ENCODE measurements around the gene TMEM191C. TPM values are rescaled to one million over a fixed set of nuclear protein-coding genes. Genes with fewer than 3 reads are reported as not detected.
A peak's percentile ranks its signal among the peaks of the same experiment; 100 is the strongest.
"Not testable (repeated sequence)": the region's sequence is repeated elsewhere in the genome, so short reads cannot be mapped to it uniquely, and the experiment has no call there.

The TMEM191C gene
- total RNA-seq (2021; fragmentation: NEBNext Ultra II Directional; extraction: Animal tissue kit (Norgen Biotek cat#: 25700)) = 1 to 10 TPM in 2 of 6 experiments, under 1 TPM in 4; 0.38 to 1.6 (median 0.56) TPM
- long read RNA-seq, partial matches to known transcripts = 1 of 2 reads
- long read RNA-seq, other reads (novel, unspliced or antisense) = 1 of 2 reads

DNA sequence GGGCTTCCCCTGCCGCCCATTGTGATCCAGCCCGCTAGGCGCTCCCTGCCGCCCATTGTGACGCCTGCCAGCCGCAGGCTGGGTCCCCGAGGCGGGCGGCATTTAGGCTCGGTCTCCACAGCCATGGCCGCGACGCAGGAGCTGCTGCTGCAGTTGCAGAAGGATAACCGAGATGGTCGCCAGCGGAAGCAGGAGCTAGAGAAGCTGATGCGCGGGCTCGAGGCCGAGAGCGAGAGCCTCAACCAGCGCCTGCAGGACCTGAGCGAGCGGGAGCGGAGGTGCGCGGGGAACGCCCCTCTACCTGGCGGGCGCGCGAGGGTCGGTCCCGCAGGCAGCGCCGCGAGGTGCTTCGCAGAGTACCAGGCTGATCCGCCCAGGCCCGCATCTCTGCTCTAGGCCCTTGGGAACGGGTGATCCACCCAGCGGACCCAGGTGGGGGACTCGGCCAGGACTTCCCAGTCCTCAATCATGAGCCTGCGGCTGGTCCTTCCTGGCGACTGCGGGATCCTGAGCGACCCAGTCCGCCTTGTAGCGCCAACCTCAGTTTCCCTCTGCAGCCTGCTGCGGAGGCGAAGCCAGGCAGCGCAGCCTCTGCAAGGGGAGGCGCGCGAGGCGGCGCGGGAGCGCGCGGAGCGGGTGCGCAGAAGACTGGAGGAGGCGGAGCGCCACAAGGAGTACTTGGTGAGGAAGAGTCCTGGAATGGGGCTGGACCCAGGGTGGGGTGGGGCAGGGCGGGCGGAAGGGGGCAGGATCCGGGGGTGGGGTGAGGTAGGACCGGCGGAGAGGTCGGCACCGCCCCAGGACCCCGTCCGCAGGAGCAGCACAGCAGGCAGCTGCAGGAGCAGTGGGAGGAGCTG is at the start of gene TMEM191C:
TSS of gene TMEM191C (plus strand) at position 51 of the 857 bp plus-strand sequence. CDS start at position 124, 73 bp downstream.
- peak within 1 kb of the TSS; percentile 54; the same call in 1 of the 2 replicates for H3K27ac Mint-ChIP-seq
- H3K4me1 Mint-ChIP-seq (ENCODE audit: low read depth); H3K9me3 Mint-ChIP-seq; H3K36me3 Mint-ChIP-seq (ENCODE audit: low read depth); H3K27me3 Mint-ChIP-seq (ENCODE audit: insufficient read depth); DNase-seq: not testable (repeated sequence)
- peak within 1 kb of the TSS; percentile 85 for H3K4me3 Mint-ChIP-seq

DNA sequence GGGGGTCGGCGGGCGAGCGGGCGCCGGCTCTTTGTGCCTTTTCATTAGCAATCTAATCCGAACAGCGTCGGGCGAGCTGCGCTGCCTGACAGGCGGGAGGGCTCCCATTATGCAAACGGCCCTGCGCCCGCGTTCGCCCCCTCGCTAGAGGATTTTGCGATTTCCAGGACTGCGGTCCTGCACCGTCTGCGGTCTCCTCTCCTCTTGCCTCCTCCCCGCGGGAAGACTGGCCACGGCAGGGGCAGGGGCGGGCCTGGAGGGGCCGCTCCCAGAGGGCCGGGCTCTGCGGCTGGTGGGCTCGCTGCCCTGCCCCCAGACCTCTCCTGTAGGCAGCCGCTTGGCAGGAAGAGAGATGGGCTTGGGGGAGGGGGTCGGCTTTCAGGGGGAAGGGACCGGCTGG is 49.3 kb upstream of the TMEM191C start:
- peak overlapping the region; percentile 67 for H3K4me3 Mint-ChIP-seq
- H3K4me1 Mint-ChIP-seq (ENCODE audit: low read depth); H3K9me3 Mint-ChIP-seq; H3K27me3 Mint-ChIP-seq (ENCODE audit: insufficient read depth); H3K36me3 Mint-ChIP-seq (ENCODE audit: low read depth); H3K27ac Mint-ChIP-seq: not testable (repeated sequence)
- peak; percentile 5 for DNase-seq

DNA sequence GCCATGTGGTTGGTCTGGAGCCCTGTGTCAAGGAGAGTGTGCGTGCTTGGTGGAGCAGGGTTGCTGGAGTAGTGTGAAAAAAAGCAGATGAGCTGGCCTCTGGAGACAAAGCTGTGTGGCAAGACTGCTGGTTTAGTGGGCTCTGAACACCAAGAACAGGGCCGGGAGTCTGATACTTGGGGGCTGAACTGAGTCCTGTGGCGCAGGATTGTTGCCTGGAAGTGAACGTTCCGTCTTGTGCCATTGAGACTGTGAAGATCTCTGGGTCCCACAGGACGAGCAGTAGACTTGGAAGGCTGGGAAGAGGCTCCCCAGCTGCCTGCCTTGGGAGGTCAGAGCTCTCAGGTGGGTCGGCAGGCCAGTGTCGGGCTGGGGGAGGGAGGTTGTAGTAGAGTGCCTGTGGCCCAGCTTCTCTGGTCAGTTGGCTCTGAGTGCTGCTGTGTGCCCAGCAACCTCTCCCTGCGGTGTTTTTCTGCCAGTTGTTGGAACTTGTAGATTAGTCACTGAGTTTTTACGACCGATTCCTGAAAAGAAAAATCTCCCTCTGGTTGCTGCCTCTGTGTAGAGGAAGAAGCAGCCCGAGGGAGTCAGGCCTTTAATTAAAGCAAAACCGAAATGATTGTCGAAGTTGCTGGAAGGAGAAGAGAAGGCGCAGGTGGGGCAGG is 48.1 kb upstream of the TMEM191C start:
- H3K27me3 Mint-ChIP-seq (ENCODE audit: insufficient read depth); DNase-seq; H3K4me3 Mint-ChIP-seq: not testable (repeated sequence)

DNA sequence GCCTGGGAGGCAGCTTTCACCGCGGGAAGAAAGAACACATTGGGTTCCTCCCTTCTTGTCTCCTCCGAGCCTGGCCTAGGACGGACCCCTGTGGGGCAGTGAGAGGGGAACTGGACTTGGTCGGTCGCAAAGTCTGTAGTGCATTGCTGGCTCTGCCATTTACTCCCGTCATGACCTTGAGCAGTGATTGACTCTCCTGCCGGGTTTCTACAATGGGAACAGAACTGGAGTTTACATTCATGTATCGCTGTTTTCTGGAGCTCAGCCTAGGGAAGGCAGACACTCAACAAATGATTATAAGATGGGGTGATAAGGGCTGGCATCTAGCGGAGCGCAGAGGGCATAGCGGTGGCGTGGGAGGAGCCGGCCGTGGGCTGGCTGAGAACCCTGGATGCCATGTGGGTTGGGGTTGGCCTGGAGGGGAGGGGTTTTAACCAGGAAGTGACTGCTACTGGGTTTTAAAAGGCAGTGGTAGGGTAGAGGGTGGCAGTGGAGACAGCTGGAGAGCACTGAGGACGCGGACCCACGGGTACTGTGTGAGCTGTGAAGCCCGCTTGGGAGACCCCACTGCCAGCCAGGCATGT is 46.9 kb upstream of the TMEM191C start:
- DNase-seq; H3K9me3 Mint-ChIP-seq; H3K4me3 Mint-ChIP-seq; H3K27me3 Mint-ChIP-seq (ENCODE audit: insufficient read depth); H3K27ac Mint-ChIP-seq; H3K4me1 Mint-ChIP-seq (ENCODE audit: low read depth); H3K36me3 Mint-ChIP-seq (ENCODE audit: low read depth): not testable (repeated sequence)

More for the DNA sequence above, 48.1 kb upstream of the TMEM191C start:
- H3K36me3 Mint-ChIP-seq (ENCODE audit: low read depth); H3K9me3 Mint-ChIP-seq; H3K4me1 Mint-ChIP-seq (ENCODE audit: low read depth); H3K27ac Mint-ChIP-seq: not testable (repeated sequence)

DNA sequence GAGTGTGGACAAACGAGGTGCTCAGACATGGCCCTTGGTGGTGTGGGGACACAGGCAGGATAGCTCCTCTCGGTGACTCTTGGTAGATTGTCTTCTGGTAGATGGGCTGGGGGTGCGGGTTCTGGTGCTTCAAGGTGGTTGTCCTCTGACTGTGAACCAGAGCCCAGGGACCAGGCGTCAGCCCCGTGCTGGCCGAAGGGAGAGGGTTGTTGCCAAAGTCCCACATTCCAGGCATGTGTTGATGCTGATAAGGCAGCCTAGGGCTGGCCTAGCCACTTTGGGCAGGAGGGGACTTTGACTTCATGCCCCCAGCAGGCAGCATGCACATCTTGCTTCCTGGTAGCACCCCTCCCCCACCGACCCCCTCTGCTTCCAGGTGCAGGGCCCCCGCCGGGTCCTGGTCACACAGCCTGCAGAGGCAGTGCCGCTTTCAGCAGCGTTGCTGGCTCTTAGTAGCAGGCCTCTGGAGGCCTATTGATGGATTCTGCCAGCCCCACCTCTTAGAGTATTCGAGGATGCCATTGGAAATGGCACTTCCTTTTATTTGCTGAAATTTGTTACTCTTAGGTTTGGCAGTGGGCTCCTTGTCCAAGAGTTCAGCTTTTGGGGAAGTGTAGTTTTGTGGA is 43.0 kb upstream of the TMEM191C start:
- not testable (repeated sequence) for H3K27ac Mint-ChIP-seq; H3K36me3 Mint-ChIP-seq (ENCODE audit: low read depth); H3K27me3 Mint-ChIP-seq (ENCODE audit: insufficient read depth); H3K4me3 Mint-ChIP-seq; H3K9me3 Mint-ChIP-seq; H3K4me1 Mint-ChIP-seq (ENCODE audit: low read depth); DNase-seq

DNA sequence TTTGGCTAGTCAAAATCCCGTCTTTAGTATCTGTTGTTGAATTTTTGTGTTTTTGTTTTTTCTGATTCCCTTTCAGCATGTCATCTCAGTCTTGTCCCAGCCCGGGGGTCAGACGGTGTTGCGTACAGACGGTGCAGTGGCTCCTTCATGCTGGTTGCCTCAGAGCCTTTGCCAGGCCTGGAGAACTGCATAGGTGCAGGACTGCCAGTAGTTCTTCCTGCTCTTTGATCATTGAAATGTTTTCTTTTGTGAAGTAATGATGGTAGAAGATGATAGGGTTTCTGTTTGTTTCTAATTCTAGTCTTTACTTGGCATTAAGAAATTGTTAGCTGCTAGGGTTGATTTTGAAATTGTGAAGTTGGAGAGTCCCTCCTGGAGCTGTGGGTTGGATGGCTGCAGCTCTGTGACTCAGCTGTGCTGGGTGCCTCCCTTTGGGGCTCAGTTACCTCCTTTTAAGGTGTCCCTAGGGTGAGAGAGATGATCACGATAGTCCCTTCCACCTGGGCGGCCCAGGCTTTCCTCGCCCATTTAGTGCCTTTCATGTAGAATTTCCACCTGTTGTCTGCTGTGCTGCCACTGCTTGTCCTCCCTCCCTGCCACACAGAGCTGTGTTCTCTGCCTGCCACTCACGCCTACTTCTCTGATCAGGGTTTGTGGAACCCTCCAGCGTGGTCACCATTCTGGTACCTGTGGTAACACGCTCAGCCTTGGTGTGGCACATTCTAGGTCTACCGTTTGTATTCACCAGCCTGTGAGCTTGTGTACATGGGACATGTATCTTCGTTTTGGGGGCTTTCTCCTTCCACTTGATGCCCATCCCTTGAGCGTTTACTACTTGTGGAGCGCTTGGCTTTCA is 32.6 kb upstream of the TMEM191C start:
- H3K27me3 Mint-ChIP-seq (ENCODE audit: insufficient read depth); H3K4me1 Mint-ChIP-seq (ENCODE audit: low read depth); H3K4me3 Mint-ChIP-seq; H3K27ac Mint-ChIP-seq; H3K9me3 Mint-ChIP-seq; DNase-seq; H3K36me3 Mint-ChIP-seq (ENCODE audit: low read depth): not testable (repeated sequence)

DNA sequence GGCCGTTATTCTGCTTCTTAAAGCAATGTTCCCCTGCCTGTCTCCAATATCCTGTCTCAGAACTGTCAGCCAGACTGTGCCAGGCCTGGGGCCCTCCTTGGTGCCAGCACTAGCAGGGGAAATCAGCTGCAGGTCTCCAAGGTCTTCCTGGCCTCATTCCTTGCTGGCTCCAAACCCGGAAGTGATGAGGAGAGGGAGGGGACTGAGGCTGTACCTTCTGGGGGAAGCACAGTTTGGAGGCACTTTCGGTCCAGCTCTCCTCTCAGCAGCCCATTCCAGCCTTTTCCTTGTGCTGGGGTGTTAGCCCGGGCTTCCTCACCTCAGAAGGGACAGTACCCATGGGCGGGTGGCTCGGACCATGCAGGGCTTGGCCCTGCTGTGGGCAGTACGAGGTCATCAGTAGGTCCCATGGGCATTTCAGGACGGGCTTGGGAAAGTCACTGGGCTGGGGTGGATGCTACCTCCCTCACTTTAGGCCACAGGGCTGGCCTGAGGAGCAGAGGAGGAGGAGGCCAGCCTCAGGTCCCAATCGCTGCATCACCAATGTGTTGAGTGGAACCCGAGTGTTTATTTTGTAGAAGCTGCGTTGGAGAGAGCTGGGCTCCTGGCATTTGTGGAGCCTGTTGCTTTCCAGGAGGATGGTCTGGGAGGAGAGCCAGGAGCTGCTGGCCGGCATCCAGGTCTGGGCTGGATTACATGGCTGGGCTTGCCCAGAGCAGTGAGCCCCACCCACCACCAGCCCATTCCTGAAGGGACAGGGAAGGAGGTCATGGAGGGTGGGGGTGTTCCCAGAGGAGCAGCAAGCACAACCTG is 31.0 kb upstream of the TMEM191C start:
- not testable (repeated sequence) for H3K4me3 Mint-ChIP-seq; H3K36me3 Mint-ChIP-seq (ENCODE audit: low read depth); H3K9me3 Mint-ChIP-seq; H3K27me3 Mint-ChIP-seq (ENCODE audit: insufficient read depth); H3K4me1 Mint-ChIP-seq (ENCODE audit: low read depth); H3K27ac Mint-ChIP-seq; DNase-seq

DNA sequence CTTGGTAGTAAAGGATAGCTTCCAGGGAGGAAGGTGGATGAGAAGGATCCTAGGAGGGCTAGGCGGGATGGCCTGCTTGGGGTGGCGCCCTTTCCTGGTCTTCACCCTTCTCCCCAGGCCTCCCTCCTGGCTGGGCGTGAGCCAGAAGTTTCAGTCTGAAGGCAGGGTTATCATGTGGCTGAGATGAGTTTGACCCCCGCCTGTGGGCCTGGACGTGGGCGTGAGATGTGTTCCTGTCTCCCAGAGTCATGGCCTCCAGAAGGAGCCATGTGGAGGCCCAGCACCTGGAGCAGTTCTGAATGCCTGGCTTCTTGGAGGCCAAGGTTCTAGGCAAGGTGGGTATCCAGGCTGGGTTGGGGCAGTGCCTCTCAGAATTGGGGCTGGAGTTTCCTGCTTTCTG is 29.2 kb upstream of the TMEM191C start:
- H3K27ac Mint-ChIP-seq; H3K4me1 Mint-ChIP-seq (ENCODE audit: low read depth); H3K9me3 Mint-ChIP-seq; DNase-seq; H3K27me3 Mint-ChIP-seq (ENCODE audit: insufficient read depth); H3K4me3 Mint-ChIP-seq; H3K36me3 Mint-ChIP-seq (ENCODE audit: low read depth): not testable (repeated sequence)

DNA sequence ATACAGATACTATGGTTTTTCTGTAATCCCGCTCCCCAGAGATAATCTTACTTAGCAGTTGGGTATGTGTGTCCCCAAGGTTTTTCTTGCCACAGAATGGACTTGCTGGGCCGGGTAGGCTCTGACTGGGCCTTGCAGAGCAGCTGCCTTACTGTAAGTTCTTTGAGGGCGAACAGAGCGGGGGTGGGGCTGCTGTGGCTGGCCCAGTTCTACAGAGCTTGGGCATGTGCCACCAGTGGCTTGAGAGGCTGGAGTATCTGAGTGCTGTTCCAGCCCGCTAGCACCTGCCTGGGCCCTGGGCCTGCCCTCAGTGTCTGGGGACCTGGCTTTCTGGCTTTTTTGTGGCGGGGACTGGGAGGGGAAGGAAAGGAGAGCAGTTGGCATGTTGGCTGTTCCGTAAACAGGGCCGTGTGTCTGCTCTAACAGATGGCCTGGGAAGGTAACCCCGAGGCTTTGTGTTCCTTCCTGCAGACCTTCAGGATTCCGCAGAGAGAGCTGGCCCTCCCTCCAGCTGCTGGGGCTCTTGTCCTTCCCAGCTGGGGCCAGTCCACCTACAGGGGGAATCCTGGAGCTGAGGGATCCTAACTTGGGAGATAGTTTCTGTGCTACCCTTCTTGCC is 27.1 kb upstream of the TMEM191C start:
- H3K4me1 Mint-ChIP-seq (ENCODE audit: low read depth); H3K4me3 Mint-ChIP-seq; DNase-seq; H3K27me3 Mint-ChIP-seq (ENCODE audit: insufficient read depth); H3K27ac Mint-ChIP-seq; H3K9me3 Mint-ChIP-seq; H3K36me3 Mint-ChIP-seq (ENCODE audit: low read depth): not testable (repeated sequence)

DNA sequence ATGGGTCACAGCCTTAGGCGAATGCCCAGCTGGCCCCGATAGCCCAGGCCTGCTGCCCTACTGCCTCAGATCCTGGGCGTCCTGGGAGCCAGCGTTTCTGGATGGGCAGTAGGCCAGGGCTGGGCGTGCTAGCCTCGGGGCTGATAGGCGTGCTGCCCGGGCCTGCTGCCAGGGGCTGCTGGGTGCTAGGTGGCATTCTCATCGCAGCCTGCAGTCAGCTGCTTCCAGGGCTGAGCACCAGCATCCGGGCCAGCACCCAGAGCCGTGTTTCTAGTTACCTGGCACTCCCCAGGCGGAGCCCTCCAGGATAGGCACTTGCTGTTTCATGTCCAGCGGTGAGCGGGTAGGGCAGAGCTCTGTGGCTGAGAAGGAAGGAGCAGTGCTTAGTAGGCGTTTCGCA is 26.5 kb upstream of the TMEM191C start:
- H3K9me3 Mint-ChIP-seq; H3K4me1 Mint-ChIP-seq (ENCODE audit: low read depth); H3K4me3 Mint-ChIP-seq; H3K27me3 Mint-ChIP-seq (ENCODE audit: insufficient read depth); H3K27ac Mint-ChIP-seq; DNase-seq; H3K36me3 Mint-ChIP-seq (ENCODE audit: low read depth): not testable (repeated sequence)

DNA sequence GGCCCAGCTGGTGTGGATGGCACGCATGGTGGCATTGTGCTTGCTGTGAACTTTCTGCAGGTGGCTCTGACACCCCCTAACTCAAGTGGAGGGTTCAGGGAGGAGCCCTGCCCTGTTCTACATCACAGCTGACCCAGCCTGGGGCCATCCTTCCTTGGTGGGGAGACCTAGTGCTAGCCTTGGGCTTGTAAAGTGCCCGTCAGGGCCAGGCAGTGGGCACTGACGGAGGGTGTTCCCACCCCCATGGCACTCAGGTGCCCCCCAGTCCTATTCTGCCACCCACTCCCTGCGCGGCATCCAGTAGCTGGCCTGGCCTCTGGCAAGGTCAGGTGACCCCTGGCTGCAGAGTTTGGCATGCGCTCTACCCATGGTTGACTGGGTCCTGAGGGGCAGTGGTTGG is 26.0 kb upstream of the TMEM191C start:
- H3K27ac Mint-ChIP-seq; H3K4me1 Mint-ChIP-seq (ENCODE audit: low read depth); H3K9me3 Mint-ChIP-seq; DNase-seq; H3K27me3 Mint-ChIP-seq (ENCODE audit: insufficient read depth); H3K4me3 Mint-ChIP-seq; H3K36me3 Mint-ChIP-seq (ENCODE audit: low read depth): not testable (repeated sequence)

DNA sequence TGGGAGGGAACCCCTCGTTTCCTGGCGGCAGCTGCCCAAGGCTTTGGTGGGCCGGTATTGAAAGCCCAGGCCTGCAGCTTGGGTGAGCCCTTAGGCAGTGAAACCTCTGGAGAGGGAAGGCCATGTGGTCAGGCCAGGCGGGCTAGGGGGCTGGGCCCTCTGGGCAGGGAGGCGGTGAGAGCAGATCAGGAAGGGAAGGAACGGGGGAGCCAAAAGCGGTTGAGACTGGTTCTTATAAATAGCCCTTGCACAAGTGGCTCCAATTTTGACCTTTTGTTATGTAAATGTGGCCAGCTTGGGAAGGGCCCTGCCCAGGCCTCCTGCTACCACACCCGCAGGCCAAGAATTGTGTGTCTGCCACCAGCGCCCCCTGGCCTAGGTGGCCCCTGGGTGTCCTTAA is 25.1 kb upstream of the TMEM191C start:
- H3K4me1 Mint-ChIP-seq (ENCODE audit: low read depth); H3K27ac Mint-ChIP-seq; H3K4me3 Mint-ChIP-seq; DNase-seq; H3K27me3 Mint-ChIP-seq (ENCODE audit: insufficient read depth); H3K36me3 Mint-ChIP-seq (ENCODE audit: low read depth); H3K9me3 Mint-ChIP-seq: not testable (repeated sequence)

All from HFFc6 (cell line).